ENCODE data around the gene TNFRSF19.

Gene TNFRSF19

DNA sequence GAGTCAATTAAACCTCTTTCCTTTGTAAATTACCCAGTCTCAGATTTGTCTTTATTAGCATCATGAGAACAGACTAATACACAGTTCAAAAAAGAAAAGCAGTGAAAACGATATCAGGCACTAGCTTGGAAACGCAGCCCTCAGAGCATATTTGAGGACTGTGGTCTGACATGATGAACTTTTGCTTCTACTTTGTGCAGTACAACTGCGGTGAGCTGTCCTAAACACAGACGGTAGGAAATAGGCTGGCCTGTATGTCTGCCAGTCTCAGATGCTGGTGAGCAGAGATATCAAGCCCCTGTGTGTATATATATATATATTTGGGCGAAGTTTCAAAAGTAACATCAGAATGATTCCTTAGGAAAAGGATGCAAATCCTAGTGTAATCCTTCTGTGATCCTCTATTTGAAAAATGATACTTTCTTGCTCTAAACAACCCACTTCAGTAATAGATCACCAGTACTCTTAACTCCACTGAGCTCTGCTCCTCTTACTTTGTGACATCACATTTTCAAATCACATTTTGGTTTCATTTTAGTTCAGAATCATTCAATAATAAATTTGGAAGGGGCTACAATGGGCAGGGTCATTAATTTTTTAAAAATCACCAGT lies 74.4 kb downstream of the TNFRSF19 start:
- H3K4me3 ChIP-seq (ENCODE audit: low read depth, low read length): no peak overlapping the region
- no peak for DNase-seq (ENCODE audit: low read depth)

GRCh38 chr13:23645851-23646250 lies 75.6 kb downstream of the TNFRSF19 start:
- no peak for TF ChIP-seq CTCF (IDR thresholded peaks at IDR 0.05; ENCODE audit: insufficient read depth, low read depth, low read length, missing control alignments)
- no peak overlapping the region for H3K4me3 ChIP-seq (ENCODE audit: low read depth, low read length)
- no peak for DNase-seq (ENCODE audit: low read depth)

More for the DNA sequence above, 74.4 kb downstream of the TNFRSF19 start:
- TF ChIP-seq CTCF (IDR thresholded peaks at IDR 0.05; ENCODE audit: insufficient read depth, low read depth, low read length, missing control alignments): no peak

DNA sequence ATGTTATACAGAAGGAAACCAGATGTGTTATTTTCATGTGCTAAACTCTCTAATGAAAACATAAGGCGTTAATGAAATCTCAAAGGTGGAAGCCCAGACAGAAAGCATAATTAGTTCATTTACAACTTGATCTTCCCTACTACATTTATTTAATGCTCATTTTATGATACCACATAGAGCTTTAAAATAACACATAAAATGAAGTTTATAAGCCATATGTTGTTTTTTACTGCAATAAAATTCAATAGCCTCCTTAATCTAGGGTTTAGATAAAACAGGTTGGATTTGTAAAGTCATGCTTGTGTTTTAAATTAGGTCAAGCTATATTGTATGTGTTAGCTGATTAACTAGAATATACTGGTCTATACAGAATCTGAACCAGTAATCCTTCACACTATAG lies 81.2 kb downstream of the TNFRSF19 start:
- no peak for DNase-seq (ENCODE audit: low read depth)
- H3K4me3 ChIP-seq (ENCODE audit: low read depth, low read length): no peak overlapping the region
- no peak for TF ChIP-seq CTCF (IDR thresholded peaks at IDR 0.05; ENCODE audit: insufficient read depth, low read depth, low read length, missing control alignments)

DNA sequence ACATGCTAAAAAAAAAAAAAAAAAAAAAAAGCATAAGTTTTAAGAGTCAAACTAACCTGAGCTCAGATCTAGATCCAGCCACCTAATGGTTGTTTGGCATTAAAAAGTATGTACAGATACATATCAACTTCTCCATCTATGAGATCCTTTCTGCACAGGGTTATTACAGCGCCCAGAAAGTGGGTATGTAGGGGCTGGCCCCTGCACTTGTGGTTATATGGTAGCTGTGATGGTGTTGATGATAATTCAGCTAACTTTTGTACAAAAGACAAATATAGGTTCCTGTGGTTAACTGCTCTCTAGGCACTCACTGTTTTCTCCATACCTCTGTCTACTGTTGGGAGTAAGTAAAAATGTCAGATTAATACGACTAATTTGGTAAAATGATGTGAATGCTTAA lies 81.7 kb downstream of the TNFRSF19 start:
- no peak for DNase-seq (ENCODE audit: low read depth)
- TF ChIP-seq CTCF (IDR thresholded peaks at IDR 0.05; ENCODE audit: insufficient read depth, low read depth, low read length, missing control alignments): no peak
- no peak overlapping the region for H3K4me3 ChIP-seq (ENCODE audit: low read depth, low read length)

GRCh38 chr13:23652909-23653726 lies 82.9 kb downstream of the TNFRSF19 start:
- no peak overlapping the region for H3K4me3 ChIP-seq (ENCODE audit: low read depth, low read length)
- TF ChIP-seq CTCF (IDR thresholded peaks at IDR 0.05; ENCODE audit: insufficient read depth, low read depth, low read length, missing control alignments): no peak
- no peak for DNase-seq (ENCODE audit: low read depth)

DNA sequence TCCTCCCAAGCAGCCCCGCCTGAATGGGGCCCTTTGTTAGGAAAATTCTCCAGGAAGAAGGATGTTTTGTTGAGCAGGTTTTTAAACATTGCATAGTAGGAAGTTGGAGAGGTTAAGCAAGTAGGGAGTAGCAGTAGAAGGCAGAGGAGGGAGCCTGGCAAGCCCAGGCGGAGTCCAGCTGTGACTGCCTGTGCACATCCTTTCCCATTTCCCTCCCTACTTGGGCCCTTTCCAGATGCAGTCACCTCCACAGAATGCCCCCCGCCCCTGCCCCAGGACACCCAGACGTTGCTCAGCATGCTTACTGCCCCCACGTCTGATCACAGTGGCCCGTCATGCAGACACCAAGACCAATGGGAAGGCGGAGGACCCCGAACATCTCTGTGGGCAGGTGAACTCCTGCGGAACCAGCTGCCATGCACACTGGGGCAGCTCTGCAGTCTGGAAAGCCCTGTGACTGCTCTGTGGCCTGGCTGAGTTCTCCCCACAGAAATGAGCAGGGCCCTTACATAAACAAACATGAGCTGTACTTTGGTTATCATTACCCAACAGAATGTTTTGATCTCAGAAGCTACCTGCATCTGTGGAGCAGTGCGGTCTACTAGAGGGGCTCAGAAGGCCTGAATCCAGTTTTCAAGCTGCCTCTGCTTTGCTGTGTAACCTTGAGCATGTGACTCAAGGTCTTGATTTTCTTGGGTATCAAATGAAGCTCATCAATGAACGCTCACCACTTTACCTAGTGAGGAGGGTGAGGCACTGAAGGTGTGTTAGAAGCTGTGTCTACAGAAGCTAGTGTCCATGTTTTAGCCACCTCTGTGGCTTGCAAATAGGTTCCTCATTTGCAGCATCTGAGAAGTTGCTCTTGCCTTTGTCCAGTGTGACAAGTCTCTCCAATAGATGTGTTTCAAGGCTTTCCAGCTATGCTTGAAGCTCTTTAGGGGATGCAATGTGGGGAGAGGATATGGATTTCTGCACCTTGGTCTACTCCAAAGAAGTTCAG lies 84.2 kb downstream of the TNFRSF19 start:
- no peak for TF ChIP-seq CTCF (IDR thresholded peaks at IDR 0.05; ENCODE audit: insufficient read depth, low read depth, low read length, missing control alignments)
- no peak overlapping the region for H3K4me3 ChIP-seq (ENCODE audit: low read depth, low read length)
- DNase-seq (ENCODE audit: low read depth): no peak

Data from GM12865 (cell line).